Measurements from ENCODE around the gene CIB2. TPM values are rescaled to one million over a fixed set of nuclear protein-coding genes. Genes with fewer than 3 reads are reported as not detected.

CIB2 gene
- total and polyA plus RNA-seq, 2 experiments from 2014 or later = 59.5 to 64.4 TPM

DNA sequence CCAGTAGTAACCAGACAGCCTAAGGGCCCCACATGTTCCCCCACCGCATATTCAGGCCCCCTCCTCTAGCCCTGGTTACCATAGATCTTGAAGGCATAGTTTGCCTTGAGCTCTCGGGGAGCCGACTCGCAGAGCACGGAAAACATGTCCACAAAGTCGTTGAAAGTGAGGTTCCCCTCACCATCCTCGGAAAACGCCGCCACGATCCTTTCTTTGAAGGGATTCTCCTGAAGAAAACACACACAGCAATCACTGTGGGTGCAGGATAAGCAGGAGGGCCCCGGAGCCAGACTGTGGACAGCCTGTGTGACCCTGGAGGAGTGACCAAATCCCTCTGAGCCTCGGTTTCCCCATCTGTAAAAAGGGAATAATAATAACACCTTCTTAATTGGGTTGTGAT lies 22.1 kb downstream of the CIB2 start:
- Mint-ChIP-seq H3K36me3 (ENCODE audit: low read depth) (peaks cover 10% of the 10 kb centered on the region; the same call in 2 of the 3 replicates), H3K4me3 (no peak overlapping the region), H3K4me1 (peaks cover 8% of the 10 kb centered on the region), H3K27me3 (ENCODE audit: insufficient read depth, low read depth, poor library complexity) (peaks cover 12% of the 10 kb centered on the region), H3K27ac (no peak overlapping the region), H3K9me3 (no peaks in the 10 kb centered on the region; the same call in 2 of the 3 replicates)
- no peak for TF ChIP-seq ZNF331 (CRISPR knock-in tag; IDR thresholded peaks at IDR 0.05; ENCODE audit: low read depth)
- TF ChIP-seq ZNF114 (CRISPR knock-in tag; IDR thresholded peaks at IDR 0.05) = no peak
- TF ChIP-seq, protein P1, sequence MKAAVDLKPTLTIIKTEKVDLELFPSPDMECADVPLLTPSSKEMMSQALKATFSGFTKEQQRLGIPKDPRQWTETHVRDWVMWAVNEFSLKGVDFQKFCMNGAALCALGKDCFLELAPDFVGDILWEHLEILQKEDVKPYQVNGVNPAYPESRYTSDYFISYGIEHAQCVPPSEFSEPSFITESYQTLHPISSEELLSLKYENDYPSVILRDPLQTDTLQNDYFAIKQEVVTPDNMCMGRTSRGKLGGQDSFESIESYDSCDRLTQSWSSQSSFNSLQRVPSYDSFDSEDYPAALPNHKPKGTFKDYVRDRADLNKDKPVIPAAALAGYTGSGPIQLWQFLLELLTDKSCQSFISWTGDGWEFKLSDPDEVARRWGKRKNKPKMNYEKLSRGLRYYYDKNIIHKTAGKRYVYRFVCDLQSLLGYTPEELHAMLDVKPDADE (IDR thresholded peaks at IDR 0.05) = no peak
- TF ChIP-seq EZH2phosphoT487 (IDR thresholded peaks at IDR 0.05; ENCODE audit: unreplicated experiment) = no peak
- TF ChIP-seq CREB1 (CRISPR knock-in tag; IDR thresholded peaks at IDR 0.05; ENCODE audit: low read depth) = no peak
- TF ChIP-seq EZH2 (IDR thresholded peaks at IDR 0.05; ENCODE audit: low read depth, unreplicated experiment) = no peak
- TF ChIP-seq, protein P2, sequence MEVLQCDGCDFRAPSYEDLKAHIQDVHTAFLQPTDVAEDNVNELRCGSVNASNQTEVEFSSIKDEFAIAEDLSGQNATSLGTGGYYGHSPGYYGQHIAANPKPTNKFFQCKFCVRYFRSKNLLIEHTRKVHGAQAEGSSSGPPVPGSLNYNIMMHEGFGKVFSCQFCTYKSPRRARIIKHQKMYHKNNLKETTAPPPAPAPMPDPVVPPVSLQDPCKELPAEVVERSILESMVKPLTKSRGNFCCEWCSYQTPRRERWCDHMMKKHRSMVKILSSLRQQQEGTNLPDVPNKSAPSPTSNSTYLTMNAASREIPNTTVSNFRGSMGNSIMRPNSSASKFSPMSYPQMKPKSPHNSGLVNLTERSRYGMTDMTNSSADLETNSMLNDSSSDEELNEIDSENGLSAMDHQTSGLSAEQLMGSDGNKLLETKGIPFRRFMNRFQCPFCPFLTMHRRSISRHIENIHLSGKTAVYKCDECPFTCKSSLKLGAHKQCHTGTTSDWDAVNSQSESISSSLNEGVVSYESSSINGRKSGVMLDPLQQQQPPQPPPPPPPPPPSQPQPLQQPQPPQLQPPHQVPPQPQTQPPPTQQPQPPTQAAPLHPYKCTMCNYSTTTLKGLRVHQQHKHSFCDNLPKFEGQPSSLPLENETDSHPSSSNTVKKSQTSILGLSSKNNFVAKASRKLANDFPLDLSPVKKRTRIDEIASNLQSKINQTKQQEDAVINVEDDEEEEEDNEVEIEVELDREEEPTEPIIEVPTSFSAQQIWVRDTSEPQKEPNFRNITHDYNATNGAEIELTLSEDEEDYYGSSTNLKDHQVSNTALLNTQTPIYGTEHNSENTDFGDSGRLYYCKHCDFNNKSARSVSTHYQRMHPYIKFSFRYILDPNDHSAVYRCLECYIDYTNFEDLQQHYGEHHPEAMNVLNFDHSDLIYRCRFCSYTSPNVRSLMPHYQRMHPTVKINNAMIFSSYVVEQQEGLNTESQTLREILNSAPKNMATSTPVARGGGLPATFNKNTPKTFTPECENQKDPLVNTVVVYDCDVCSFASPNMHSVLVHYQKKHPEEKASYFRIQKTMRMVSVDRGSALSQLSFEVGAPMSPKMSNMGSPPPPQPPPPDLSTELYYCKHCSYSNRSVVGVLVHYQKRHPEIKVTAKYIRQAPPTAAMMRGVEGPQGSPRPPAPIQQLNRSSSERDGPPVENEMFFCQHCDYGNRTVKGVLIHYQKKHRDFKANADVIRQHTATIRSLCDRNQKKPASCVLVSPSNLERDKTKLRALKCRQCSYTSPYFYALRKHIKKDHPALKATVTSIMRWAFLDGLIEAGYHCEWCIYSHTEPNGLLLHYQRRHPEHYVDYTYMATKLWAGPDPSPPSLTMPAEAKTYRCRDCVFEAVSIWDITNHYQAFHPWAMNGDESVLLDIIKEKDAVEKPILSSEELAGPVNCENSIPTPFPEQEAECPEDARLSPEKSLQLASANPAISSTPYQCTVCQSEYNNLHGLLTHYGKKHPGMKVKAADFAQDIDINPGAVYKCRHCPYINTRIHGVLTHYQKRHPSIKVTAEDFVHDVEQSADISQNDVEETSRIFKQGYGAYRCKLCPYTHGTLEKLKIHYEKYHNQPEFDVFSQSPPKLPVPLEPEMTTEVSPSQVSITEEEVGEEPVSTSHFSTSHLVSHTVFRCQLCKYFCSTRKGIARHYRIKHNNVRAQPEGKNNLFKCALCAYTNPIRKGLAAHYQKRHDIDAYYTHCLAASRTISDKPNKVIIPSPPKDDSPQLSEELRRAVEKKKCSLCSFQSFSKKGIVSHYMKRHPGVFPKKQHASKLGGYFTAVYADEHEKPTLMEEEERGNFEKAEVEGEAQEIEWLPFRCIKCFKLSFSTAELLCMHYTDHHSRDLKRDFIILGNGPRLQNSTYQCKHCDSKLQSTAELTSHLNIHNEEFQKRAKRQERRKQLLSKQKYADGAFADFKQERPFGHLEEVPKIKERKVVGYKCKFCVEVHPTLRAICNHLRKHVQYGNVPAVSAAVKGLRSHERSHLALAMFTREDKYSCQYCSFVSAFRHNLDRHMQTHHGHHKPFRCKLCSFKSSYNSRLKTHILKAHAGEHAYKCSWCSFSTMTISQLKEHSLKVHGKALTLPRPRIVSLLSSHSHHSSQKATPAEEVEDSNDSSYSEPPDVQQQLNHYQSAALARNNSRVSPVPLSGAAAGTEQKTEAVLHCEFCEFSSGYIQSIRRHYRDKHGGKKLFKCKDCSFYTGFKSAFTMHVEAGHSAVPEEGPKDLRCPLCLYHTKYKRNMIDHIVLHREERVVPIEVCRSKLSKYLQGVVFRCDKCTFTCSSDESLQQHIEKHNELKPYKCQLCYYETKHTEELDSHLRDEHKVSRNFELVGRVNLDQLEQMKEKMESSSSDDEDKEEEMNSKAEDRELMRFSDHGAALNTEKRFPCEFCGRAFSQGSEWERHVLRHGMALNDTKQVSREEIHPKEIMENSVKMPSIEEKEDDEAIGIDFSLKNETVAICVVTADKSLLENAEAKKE (CRISPR knock-in tag; IDR thresholded peaks at IDR 0.05) = no peak
- TF ChIP-seq, protein P3, sequence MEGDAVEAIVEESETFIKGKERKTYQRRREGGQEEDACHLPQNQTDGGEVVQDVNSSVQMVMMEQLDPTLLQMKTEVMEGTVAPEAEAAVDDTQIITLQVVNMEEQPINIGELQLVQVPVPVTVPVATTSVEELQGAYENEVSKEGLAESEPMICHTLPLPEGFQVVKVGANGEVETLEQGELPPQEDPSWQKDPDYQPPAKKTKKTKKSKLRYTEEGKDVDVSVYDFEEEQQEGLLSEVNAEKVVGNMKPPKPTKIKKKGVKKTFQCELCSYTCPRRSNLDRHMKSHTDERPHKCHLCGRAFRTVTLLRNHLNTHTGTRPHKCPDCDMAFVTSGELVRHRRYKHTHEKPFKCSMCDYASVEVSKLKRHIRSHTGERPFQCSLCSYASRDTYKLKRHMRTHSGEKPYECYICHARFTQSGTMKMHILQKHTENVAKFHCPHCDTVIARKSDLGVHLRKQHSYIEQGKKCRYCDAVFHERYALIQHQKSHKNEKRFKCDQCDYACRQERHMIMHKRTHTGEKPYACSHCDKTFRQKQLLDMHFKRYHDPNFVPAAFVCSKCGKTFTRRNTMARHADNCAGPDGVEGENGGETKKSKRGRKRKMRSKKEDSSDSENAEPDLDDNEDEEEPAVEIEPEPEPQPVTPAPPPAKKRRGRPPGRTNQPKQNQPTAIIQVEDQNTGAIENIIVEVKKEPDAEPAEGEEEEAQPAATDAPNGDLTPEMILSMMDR (conservative IDR thresholded peaks at IDR 0.05; ENCODE audit: low read depth in 2 of 2) = no peak
- no peak for TF ChIP-seq STAT1 (IDR thresholded peaks at IDR 0.05; ENCODE audit: unreplicated experiment)
- no peak for TF ChIP-seq NANOG (IDR thresholded peaks at IDR 0.05; ENCODE audit: borderline replicate concordance)
- TF ChIP-seq JUNB (IDR thresholded peaks at IDR 0.05; ENCODE audit: unreplicated experiment) = no peak
- no peak for TF ChIP-seq POLR2AphosphoS5 (IDR thresholded peaks at IDR 0.05; ENCODE audit: low read depth)
- TF ChIP-seq, protein P4, sequence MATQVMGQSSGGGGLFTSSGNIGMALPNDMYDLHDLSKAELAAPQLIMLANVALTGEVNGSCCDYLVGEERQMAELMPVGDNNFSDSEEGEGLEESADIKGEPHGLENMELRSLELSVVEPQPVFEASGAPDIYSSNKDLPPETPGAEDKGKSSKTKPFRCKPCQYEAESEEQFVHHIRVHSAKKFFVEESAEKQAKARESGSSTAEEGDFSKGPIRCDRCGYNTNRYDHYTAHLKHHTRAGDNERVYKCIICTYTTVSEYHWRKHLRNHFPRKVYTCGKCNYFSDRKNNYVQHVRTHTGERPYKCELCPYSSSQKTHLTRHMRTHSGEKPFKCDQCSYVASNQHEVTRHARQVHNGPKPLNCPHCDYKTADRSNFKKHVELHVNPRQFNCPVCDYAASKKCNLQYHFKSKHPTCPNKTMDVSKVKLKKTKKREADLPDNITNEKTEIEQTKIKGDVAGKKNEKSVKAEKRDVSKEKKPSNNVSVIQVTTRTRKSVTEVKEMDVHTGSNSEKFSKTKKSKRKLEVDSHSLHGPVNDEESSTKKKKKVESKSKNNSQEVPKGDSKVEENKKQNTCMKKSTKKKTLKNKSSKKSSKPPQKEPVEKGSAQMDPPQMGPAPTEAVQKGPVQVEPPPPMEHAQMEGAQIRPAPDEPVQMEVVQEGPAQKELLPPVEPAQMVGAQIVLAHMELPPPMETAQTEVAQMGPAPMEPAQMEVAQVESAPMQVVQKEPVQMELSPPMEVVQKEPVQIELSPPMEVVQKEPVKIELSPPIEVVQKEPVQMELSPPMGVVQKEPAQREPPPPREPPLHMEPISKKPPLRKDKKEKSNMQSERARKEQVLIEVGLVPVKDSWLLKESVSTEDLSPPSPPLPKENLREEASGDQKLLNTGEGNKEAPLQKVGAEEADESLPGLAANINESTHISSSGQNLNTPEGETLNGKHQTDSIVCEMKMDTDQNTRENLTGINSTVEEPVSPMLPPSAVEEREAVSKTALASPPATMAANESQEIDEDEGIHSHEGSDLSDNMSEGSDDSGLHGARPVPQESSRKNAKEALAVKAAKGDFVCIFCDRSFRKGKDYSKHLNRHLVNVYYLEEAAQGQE (IDR thresholded peaks at IDR 0.05; ENCODE audit: unreplicated experiment) = no peak
- H3K4me3 ChIP-seq = no peak overlapping the region
- H3K4me1 ChIP-seq (ENCODE audit: insufficient read depth) = peaks cover 6% of the 10 kb centered on the region; the same call in 1 of the 2 replicates
- H4K20me1 ChIP-seq (replicated peaks; ENCODE audit: insufficient read depth) = no peaks in the 10 kb centered on the region
- H3K27ac ChIP-seq (ENCODE audit: low read depth) = no peak overlapping the region
- no peaks in the 10 kb centered on the region for H3K36me3 ChIP-seq (ENCODE audit: insufficient read depth)
- no peaks in the 10 kb centered on the region for H3F3A ChIP-seq (replicated peaks; ENCODE audit: low read depth)
- H3K27me3 ChIP-seq (ENCODE audit: insufficient read depth) = no peaks in the 10 kb centered on the region
- no peak for ATAC-seq
- H3K9me2 ChIP-seq (ENCODE audit: insufficient read depth) = no peaks in the 10 kb centered on the region
- no peak overlapping the region for H2AFZ ChIP-seq
- no peaks in the 10 kb centered on the region for H3K79me2 ChIP-seq (replicated peaks; ENCODE audit: insufficient read depth)
- no peak for DNase-seq (ENCODE audit: low spot score)
- H3K4me2 ChIP-seq = no peak overlapping the region

Data from GM23338 (cell line).